GM12878 (cell line): ENCODE data around the gene DGKB. TPM values are rescaled to one million over a fixed set of nuclear protein-coding genes. Genes with fewer than 3 reads are reported as not detected.

Experiments used
- ATF7 ChIP-seq: fragments of 450-650 bp; IDR thresholded peaks from 2 replicates; pipeline ENCODE4 v1.6.1; 2016; ENCODE audit warnings: low read depth, mild to moderate bottlenecking
- BCL11A ChIP-seq: IDR thresholded peaks from 2 replicates; pipeline ENCODE4 v1.6.1; 2011; ENCODE audit warnings: low read depth, low read length
- BMI1 ChIP-seq: fragments of 450-650 bp; IDR thresholded peaks from 2 replicates; pipeline ENCODE4 v1.6.1; 2016; ENCODE audit warnings: mild to moderate bottlenecking, moderate library complexity, borderline replicate concordance
- CBFB ChIP-seq: IDR thresholded peaks from 2 replicates; pipeline ENCODE4 v1.6.1; 2016; ENCODE audit warnings: antibody characterized with exemption, low read depth
- CHD2 ChIP-seq: IDR thresholded peaks from 2 replicates; pipeline ENCODE4 v1.6.1; 2011; ENCODE audit warnings: low read depth, low read length, improper control_type of control experiment, borderline replicate concordance
- EP300 ChIP-seq, 2 experiments: fragments of 150-350 bp in 1 of 2; IDR thresholded peaks; 2 replicates each; pipeline ENCODE4 v1.6.1; 2011 to 2012; ENCODE audit warnings: low read depth in 2 of 2, low read length in 2 of 2, borderline replicate concordance in 1 of 2, improper control_type of control experiment in 1 of 2, inconsistent platforms in 1 of 2; ENCODE audit not compliant: control insufficient read depth in 1 of 2
- HDGF ChIP-seq: fragments of 450-650 bp; IDR thresholded peaks from 2 replicates; pipeline ENCODE4 v1.6.1; 2016; ENCODE audit warnings: antibody characterized with exemption
- IRF4 ChIP-seq: IDR thresholded peaks from 2 replicates; pipeline ENCODE4 v1.6.1; 2011; ENCODE audit warnings: low read depth, low read length
- JUNB ChIP-seq: IDR thresholded peaks from 2 replicates; pipeline ENCODE4 v1.6.1; 2016; ENCODE audit warnings: antibody characterized with exemption, mild to moderate bottlenecking
- KLF5 ChIP-seq: fragments of 450-650 bp; IDR thresholded peaks from 2 replicates; pipeline ENCODE4 v1.6.1; 2014; ENCODE audit warnings: mild to moderate bottlenecking; ENCODE audit not compliant: partially characterized antibody
- MTA3 ChIP-seq: IDR thresholded peaks from 2 replicates; pipeline ENCODE4 v1.6.1; 2012; ENCODE audit warnings: low read length, inconsistent platforms, borderline replicate concordance
- NFXL1 ChIP-seq: fragments of 450-650 bp; IDR thresholded peaks from 2 replicates; pipeline ENCODE4 v1.6.1; 2017; ENCODE audit warnings: antibody characterized with exemption, mild to moderate bottlenecking, borderline replicate concordance
- NR2F1 ChIP-seq: fragments of 450-650 bp; conservative IDR thresholded peaks from 2 replicates; pipeline ENCODE4 v1.6.1; 2017; ENCODE audit warnings: mild to moderate bottlenecking
- PAX5 ChIP-seq: IDR thresholded peaks from 2 replicates; pipeline ENCODE4 v1.6.1; 2011; ENCODE audit warnings: low read depth, low read length, borderline replicate concordance
- RAD21 ChIP-seq: IDR thresholded peaks from 2 replicates; pipeline ENCODE4 v1.6.1; 2011; ENCODE audit warnings: mild to moderate bottlenecking, low read depth, low read length, moderate library complexity; ENCODE audit not compliant: insufficient read depth
- RB1 ChIP-seq: fragments of 450-650 bp; formaldehyde crosslinking; IDR thresholded peaks from 2 replicates; pipeline ENCODE4 v1.6.1; 2017; ENCODE audit warnings: mild to moderate bottlenecking, borderline replicate concordance
- REST ChIP-seq: IDR thresholded peaks from 2 replicates; pipeline ENCODE4 v1.6.1; 2012; ENCODE audit warnings: mild to moderate bottlenecking, low read depth, low read length
- RFX5 ChIP-seq: IDR thresholded peaks from 2 replicates; pipeline ENCODE4 v1.6.1; 2011; ENCODE audit warnings: low read depth, low read length, improper control_type of control experiment
- RUNX3 ChIP-seq: IDR thresholded peaks from 2 replicates; pipeline ENCODE4 v1.6.1; 2012; ENCODE audit warnings: low read length, inconsistent platforms
- SMARCA5 ChIP-seq: fragments of 450-650 bp; IDR thresholded peaks from 2 replicates; pipeline ENCODE4 v1.6.1; 2017; ENCODE audit warnings: mild to moderate bottlenecking
- SMC3 ChIP-seq: IDR thresholded peaks from 2 replicates; pipeline ENCODE4 v1.6.1; 2011; ENCODE audit warnings: low read length, improper control_type of control experiment, borderline replicate concordance
- TAF1 ChIP-seq: IDR thresholded peaks from 2 replicates; pipeline ENCODE4 v1.6.1; 2011; ENCODE audit warnings: mild to moderate bottlenecking, low read depth, low read length, borderline replicate concordance
- ZNF24 ChIP-seq: fragments of 450-650 bp; IDR thresholded peaks from 2 replicates; pipeline ENCODE4 v1.6.1; 2017; ENCODE audit warnings: antibody characterized with exemption, mild to moderate bottlenecking
- ZSCAN29 ChIP-seq: fragments of 450-650 bp; IDR thresholded peaks from 2 replicates; pipeline ENCODE4 v1.6.1; 2017; ENCODE audit warnings: mild to moderate bottlenecking, moderate library complexity
- polyA plus RNA-seq, 11 experiments: library from polyadenylated mRNA; depleted of rRNA in 4 of 11; unstranded in 6 of 11; stranded (reverse) in 5 of 11; fragments of >200 nt; fragmentation: Nextera tagmentation in 4 of 11; fragmentation: Illumina TruSeq in 1 of 11; extraction: Ambion mirVana in 4 of 11; extraction: Trizol in 1 of 11; gene quantifications; 1 replicate in 1 of 11; 2 replicates in 10 of 11; pipeline versions ENCODE4 v1.2.1 to v1.2.3, GENCODE V29; 2011 to 2016; ENCODE audit warnings: inconsistent platforms in 2 of 11, missing spikeins in 2 of 11, low read depth in 1 of 11
- total RNA-seq, 4 experiments: library from RNA; depleted of rRNA in 3 of 4; stranded (reverse); fragments of >200 nt in 3 of 4; fragmentation: Illumina TruSeq in 1 of 4; extraction: Trizol in 1 of 4; gene quantifications; 2 replicates each; pipeline versions ENCODE4 v1.2.1 to v1.2.3, GENCODE V29; 2013 to 2021
- TF ChIP-seq, protein P1 (sequence below): fragments of 450-650 bp; IDR thresholded peaks from 2 replicates; pipeline ENCODE4 v1.6.1; 2017; ENCODE audit warnings: mild to moderate bottlenecking, low read depth, inconsistent platforms; ENCODE audit not compliant: poor library complexity, severe bottlenecking
- TF ChIP-seq, protein P2 (sequence below): fragments of 450-650 bp; IDR thresholded peaks from 2 replicates; pipeline ENCODE4 v1.6.1; 2016; ENCODE audit warnings: mild to moderate bottlenecking

Gene DGKB
- total and polyA plus RNA-seq, 10 of the 15 experiments (the other 5 are each of a cell fraction or from before 2014, with no cell fraction given): 0.02 to 0.10 (median 0.04) TPM; not detected in 6

- TF ChIP-seq REST (no peak), PAX5 (peak; percentile 69; the same call in 1 of the 2 replicates), NR2F1 (peak; percentile 99), KLF5 (no peak), SMARCA5 (peak; percentile 52; the same call in 1 of the 2 replicates), EP300 (IDR thresholded peaks at IDR 0.05; ENCODE audit: borderline replicate concordance in 1 of 2, control insufficient read depth in 1 of 2, low read depth in 2 of 2, low read length in 2 of 2) (peak; percentile 92 to 93), SMC3 (no peak), CHD2 (0 out of 2 replicates have a peak, but pooled peaks have one; percentile 55), RUNX3 (0 out of 2 replicates have a peak, but pooled peaks have one; percentile 40), RAD21 (no peak), JUNB (peak; percentile 66), RFX5 (no peak), ZSCAN29 (no peak), CBFB (no peak), BMI1 (peak; percentile 80; the same call in 1 of the 2 replicates), RB1 (no peak), ATF7 (peak; percentile 82), BCL11A (peak; percentile 85), NFXL1 (no peak), HDGF (no peak), ZNF24 (peak; percentile 77; the same call in 1 of the 2 replicates), TAF1 (no peak), MTA3 (no peak), IRF4 (peak; percentile 80)
- TF ChIP-seq, protein P1, sequence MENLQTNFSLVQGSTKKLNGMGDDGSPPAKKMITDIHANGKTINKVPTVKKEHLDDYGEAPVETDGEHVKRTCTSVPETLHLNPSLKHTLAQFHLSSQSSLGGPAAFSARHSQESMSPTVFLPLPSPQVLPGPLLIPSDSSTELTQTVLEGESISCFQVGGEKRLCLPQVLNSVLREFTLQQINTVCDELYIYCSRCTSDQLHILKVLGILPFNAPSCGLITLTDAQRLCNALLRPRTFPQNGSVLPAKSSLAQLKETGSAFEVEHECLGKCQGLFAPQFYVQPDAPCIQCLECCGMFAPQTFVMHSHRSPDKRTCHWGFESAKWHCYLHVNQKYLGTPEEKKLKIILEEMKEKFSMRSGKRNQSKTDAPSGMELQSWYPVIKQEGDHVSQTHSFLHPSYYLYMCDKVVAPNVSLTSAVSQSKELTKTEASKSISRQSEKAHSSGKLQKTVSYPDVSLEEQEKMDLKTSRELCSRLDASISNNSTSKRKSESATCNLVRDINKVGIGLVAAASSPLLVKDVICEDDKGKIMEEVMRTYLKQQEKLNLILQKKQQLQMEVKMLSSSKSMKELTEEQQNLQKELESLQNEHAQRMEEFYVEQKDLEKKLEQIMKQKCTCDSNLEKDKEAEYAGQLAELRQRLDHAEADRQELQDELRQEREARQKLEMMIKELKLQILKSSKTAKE: peak; percentile 84
- TF ChIP-seq, protein P2, sequence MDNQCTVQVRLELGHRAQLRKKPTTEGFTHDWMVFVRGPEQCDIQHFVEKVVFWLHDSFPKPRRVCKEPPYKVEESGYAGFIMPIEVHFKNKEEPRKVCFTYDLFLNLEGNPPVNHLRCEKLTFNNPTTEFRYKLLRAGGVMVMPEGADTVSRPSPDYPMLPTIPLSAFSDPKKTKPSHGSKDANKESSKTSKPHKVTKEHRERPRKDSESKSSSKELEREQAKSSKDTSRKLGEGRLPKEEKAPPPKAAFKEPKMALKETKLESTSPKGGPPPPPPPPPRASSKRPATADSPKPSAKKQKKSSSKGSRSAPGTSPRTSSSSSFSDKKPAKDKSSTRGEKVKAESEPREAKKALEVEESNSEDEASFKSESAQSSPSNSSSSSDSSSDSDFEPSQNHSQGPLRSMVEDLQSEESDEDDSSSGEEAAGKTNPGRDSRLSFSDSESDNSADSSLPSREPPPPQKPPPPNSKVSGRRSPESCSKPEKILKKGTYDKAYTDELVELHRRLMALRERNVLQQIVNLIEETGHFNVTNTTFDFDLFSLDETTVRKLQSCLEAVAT: no peak
These were observed 188.3 kb downstream of the DGKB start (continued) for GRCh38 chr7:14714161-14714728.
